ENCODE data around the gene CTSE.
A peak's percentile ranks its signal among the peaks of the same experiment; 100 is the strongest.

CTSE gene

GRCh38 chr1:206039046-206039973 is 15.6 kb upstream of the CTSE start:
- DNase-seq (ENCODE audit: insufficient read length, low spot score) (no peak), FAIRE-seq (no peak)
- TF ChIP-seq CTCF (IDR thresholded peaks at IDR 0.05; ENCODE audit: insufficient read depth, missing control alignments): no peak

- TF ChIP-seq CTCF (IDR thresholded peaks at IDR 0.05; ENCODE audit: insufficient read depth, missing control alignments): no peak
- FAIRE-seq (peak; percentile 98), DNase-seq (ENCODE audit: insufficient read length, low spot score) (peak; percentile 47)
These were observed 13.9 kb upstream of the CTSE start for GRCh38 chr1:206037581-206037980.

GRCh38 chr1:206036663-206037455 is 13.2 kb upstream of the CTSE start:
- no peak for TF ChIP-seq CTCF (IDR thresholded peaks at IDR 0.05; ENCODE audit: insufficient read depth, missing control alignments)
- FAIRE-seq (no peak), DNase-seq (ENCODE audit: insufficient read length, low spot score) (no peak)

GRCh38 chr1:206035027-206035426 is 11.3 kb upstream of the CTSE start:
- no peak for DNase-seq (ENCODE audit: insufficient read length, low spot score)
- no peak for FAIRE-seq
- TF ChIP-seq CTCF (IDR thresholded peaks at IDR 0.05; ENCODE audit: insufficient read depth, missing control alignments): no peak

GRCh38 chr1:206032380-206033140 is 8.9 kb upstream of the CTSE start:
- no peak for FAIRE-seq
- no peak for TF ChIP-seq CTCF (IDR thresholded peaks at IDR 0.05; ENCODE audit: insufficient read depth, missing control alignments)

GRCh38 chr1:206030714-206031113 is 7.0 kb upstream of the CTSE start:
- FAIRE-seq (no peak), DNase-seq (ENCODE audit: insufficient read length, low spot score) (no peak)
- TF ChIP-seq CTCF (IDR thresholded peaks at IDR 0.05; ENCODE audit: insufficient read depth, missing control alignments): peak; percentile 98

More at GRCh38 chr1:206032380-206033140, 8.9 kb upstream of the CTSE start:
- DNase-seq (ENCODE audit: insufficient read length, low spot score): no peak
